ENCODE measurements around the gene OSGEPL1.

GRCh38 chr2:189782221-189782671 lies 19.7 kb upstream of the OSGEPL1 start:
- TF ChIP-seq, protein P1, sequence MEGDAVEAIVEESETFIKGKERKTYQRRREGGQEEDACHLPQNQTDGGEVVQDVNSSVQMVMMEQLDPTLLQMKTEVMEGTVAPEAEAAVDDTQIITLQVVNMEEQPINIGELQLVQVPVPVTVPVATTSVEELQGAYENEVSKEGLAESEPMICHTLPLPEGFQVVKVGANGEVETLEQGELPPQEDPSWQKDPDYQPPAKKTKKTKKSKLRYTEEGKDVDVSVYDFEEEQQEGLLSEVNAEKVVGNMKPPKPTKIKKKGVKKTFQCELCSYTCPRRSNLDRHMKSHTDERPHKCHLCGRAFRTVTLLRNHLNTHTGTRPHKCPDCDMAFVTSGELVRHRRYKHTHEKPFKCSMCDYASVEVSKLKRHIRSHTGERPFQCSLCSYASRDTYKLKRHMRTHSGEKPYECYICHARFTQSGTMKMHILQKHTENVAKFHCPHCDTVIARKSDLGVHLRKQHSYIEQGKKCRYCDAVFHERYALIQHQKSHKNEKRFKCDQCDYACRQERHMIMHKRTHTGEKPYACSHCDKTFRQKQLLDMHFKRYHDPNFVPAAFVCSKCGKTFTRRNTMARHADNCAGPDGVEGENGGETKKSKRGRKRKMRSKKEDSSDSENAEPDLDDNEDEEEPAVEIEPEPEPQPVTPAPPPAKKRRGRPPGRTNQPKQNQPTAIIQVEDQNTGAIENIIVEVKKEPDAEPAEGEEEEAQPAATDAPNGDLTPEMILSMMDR (IDR thresholded peaks at IDR 0.05; ENCODE audit: low read depth, low read length): no peak
- no peak for TF ChIP-seq EZH2phosphoT487 (IDR thresholded peaks at IDR 0.05; ENCODE audit: low read depth)
